ENCODE data around the gene MRPL43.

MRPL43 gene

DNA sequence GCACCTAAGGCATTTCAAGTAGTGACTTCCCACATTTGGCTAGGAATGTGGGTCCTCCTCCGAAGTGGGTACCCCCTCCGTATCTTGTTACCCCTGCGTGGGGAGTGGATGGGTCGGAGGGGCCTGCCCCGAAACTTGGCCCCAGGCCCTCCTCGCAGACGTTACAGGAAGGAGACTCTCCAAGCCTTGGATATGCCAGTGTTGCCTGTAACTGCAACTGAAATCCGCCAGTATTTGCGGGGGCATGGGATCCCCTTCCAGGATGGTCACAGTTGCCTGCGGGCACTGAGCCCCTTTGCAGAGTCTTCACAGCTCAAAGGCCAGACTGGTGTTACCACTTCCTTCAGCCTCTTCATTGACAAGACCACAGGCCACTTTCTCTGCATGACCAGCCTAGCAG is 869 bp upstream of the MRPL43 start:
- Histone ChIP-seq H3K9ac (ENCODE audit: low read length) (peak overlapping the region; percentile 90), H3K27ac (ENCODE audit: low read depth, low read length) (peak overlapping the region; percentile 60; the same call in 1 of the 2 replicates), H3K4me3 (ENCODE audit: low read depth, low read length) (peak overlapping the region; percentile 99), H3K9me3 (ENCODE audit: control insufficient read depth, insufficient read depth, low read depth, low read length) (no peaks in the 10 kb centered on the region), H3K36me3 (ENCODE audit: control insufficient read depth, insufficient read depth, low read length) (peaks cover 41% of the 10 kb centered on the region), H3K4me1 (ENCODE audit: control insufficient read depth, insufficient read depth, low read length) (no peaks in the 10 kb centered on the region; the same call in 1 of the 2 replicates), H3K27me3 (ENCODE audit: control insufficient read depth, insufficient read depth, low read length) (no peaks in the 10 kb centered on the region)

DNA sequence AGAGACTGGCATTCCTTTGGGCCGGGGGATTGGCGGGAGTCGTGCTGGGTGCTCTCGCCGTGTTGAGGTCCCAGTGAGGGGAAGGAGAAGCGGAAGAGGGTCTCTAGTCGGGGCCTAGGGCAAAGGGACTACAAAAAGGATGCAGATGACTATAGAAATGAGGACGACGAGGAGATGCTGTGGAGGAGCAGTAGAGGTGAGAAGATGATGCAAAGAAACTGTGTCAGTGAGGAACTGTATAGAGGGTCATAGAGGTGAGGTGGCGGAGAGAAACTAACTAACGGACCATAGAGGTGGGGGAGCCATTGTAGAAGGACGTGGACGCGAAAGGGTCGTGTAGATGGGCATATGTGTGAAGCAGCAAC is 370 bp upstream of the MRPL43 start:
- Histone ChIP-seq H3K36me3 (ENCODE audit: control insufficient read depth, insufficient read depth, low read length) (peaks cover 42% of the 10 kb centered on the region), H3K9me3 (ENCODE audit: control insufficient read depth, insufficient read depth, low read depth, low read length) (no peaks in the 10 kb centered on the region), H3K4me3 (ENCODE audit: low read depth, low read length) (peak overlapping the region; percentile 99), H3K27me3 (ENCODE audit: control insufficient read depth, insufficient read depth, low read length) (no peaks in the 10 kb centered on the region), H3K4me1 (ENCODE audit: control insufficient read depth, insufficient read depth, low read length) (no peaks in the 10 kb centered on the region; the same call in 1 of the 2 replicates), H3K9ac (ENCODE audit: low read length) (peak overlapping the region; percentile 90), H3K27ac (ENCODE audit: low read depth, low read length) (peak overlapping the region; percentile 60)

DNA sequence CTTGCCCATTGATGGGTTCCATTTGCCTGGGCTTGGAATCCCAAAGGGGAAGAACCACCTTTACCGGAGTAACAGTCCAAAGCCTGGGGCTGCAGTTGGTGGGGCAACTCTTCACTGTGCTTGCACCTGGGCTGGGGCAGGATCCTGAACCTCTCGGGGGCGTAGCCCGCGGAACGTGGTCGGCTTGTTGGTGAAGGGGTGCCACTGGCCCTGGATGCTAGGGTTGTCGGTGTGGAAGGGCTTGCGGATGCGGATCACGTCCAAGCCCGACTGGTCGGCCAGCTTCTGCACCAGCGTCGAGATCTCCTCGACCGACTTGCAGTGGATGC is 710 bp downstream of the MRPL43 start:
- H3K27ac ChIP-seq (ENCODE audit: low read depth, low read length), result no peak overlapping the region
- H3K36me3 ChIP-seq (ENCODE audit: control insufficient read depth, insufficient read depth, low read length), result peaks cover 41% of the 10 kb centered on the region
- H3K9me3 ChIP-seq (ENCODE audit: control insufficient read depth, insufficient read depth, low read depth, low read length), result no peaks in the 10 kb centered on the region
- H3K27me3 ChIP-seq (ENCODE audit: control insufficient read depth, insufficient read depth, low read length), result no peaks in the 10 kb centered on the region
- peak overlapping the region; percentile 90 for H3K9ac ChIP-seq (ENCODE audit: low read length)
- H3K4me1 ChIP-seq (ENCODE audit: control insufficient read depth, insufficient read depth, low read length), result no peaks in the 10 kb centered on the region; the same call in 1 of the 2 replicates
- H3K4me3 ChIP-seq (ENCODE audit: low read depth, low read length), result peak overlapping the region; percentile 99

DNA sequence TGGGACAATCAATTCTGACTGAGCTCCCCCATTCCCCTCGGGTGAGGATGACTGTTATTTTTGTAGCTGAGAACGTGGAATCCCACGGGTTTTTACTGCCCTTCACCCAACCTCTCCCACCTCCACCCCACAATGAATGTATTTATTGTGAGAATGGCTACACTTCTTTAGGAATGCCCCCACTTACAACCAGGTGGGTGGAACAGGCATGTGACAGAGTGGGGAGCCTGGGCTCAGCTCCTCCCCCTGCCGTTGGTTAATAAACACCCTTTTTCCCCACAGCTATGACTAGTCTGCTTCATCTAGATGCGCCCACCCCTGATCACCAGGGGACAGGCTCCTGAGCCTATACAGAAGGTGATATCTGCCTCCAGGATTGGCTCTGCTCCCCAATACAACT is 2.0 kb downstream of the MRPL43 start:
- H3K27me3 ChIP-seq (ENCODE audit: control insufficient read depth, insufficient read depth, low read length), result no peaks in the 10 kb centered on the region
- H3K4me1 ChIP-seq (ENCODE audit: control insufficient read depth, insufficient read depth, low read length), result no peaks in the 10 kb centered on the region; the same call in 1 of the 2 replicates
- no peak overlapping the region for H3K27ac ChIP-seq (ENCODE audit: low read depth, low read length)
- H3K36me3 ChIP-seq (ENCODE audit: control insufficient read depth, insufficient read depth, low read length), result peaks cover 41% of the 10 kb centered on the region
- no peak overlapping the region for H3K4me3 ChIP-seq (ENCODE audit: low read depth, low read length)
- H3K9ac ChIP-seq (ENCODE audit: low read length), result no peak overlapping the region
- no peaks in the 10 kb centered on the region for H3K9me3 ChIP-seq (ENCODE audit: control insufficient read depth, insufficient read depth, low read depth, low read length)

DNA sequence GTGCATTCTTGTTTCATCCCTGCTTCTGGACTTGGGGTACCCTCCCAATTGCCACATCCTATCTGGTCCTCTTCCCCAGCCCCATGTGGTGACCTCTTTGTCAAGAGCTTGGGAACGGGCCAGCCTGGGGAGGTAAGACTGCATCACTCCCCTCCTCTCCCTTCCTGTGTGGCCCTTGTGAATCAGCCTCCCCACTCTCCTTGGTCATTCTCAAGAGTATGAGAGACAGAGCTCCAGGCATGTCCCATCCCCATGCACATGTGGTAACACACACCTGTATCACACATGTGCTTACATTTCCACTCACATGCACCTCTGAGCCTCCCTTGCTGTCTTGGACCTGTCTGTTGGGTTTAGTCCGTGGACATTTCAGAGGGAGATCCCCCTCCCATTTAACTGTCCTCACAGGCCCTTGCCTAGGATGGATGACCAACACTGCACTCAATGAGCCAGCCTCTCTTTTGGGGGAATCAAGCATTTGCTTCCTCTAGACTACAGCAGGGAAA is 2.6 kb downstream of the MRPL43 start:
- H3K9ac ChIP-seq (ENCODE audit: low read length), result no peak overlapping the region
- no peaks in the 10 kb centered on the region; the same call in 1 of the 2 replicates for H3K4me1 ChIP-seq (ENCODE audit: control insufficient read depth, insufficient read depth, low read length)
- H3K27ac ChIP-seq (ENCODE audit: low read depth, low read length), result no peak overlapping the region
- H3K4me3 ChIP-seq (ENCODE audit: low read depth, low read length), result no peak overlapping the region
- H3K36me3 ChIP-seq (ENCODE audit: control insufficient read depth, insufficient read depth, low read length), result peaks cover 42% of the 10 kb centered on the region
- no peaks in the 10 kb centered on the region for H3K27me3 ChIP-seq (ENCODE audit: control insufficient read depth, insufficient read depth, low read length)
- no peaks in the 10 kb centered on the region for H3K9me3 ChIP-seq (ENCODE audit: control insufficient read depth, insufficient read depth, low read depth, low read length)

DNA sequence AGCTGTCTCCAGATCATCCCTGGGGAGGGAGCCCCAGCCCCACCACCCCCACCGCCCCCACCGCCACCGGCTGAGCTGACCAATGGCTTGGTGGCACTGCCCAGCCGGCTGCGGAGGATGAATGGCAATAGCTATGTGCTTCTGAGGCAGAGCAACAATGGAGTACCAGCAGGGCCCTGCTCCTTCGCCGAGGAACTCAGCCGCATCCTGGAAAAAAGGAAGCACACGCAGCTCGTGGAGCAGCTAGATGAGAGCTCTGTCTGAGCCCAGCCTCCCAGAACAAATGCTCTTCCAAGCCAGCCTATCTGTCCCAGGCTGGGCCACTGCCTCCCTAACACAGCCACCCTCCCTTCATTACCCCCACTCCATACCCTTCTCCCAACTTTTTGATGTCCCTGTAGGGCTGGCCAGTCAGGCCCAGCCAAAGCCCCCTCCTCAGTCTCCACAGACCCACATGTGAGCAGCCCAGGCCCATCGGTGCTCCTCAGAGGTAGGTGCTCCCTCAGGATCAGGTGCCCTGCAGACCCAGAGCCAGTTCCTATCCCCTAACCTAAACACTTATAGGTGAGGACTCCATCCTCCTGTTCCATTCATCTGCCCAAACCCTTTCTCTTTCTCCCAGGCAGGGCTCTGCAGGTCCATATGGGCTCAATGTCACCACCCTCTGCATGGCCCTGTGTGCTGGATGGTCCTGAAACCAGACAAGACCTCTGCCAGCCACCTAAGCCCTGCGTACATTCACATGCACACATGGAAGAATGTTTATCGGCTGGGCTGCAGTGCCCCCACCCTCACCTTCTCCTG is 3.2 kb downstream of the MRPL43 start:
- Histone ChIP-seq H3K4me1 (ENCODE audit: control insufficient read depth, insufficient read depth, low read length) (no peaks in the 10 kb centered on the region; the same call in 1 of the 2 replicates), H3K4me3 (ENCODE audit: low read depth, low read length) (no peak overlapping the region), H3K27ac (ENCODE audit: low read depth, low read length) (no peak overlapping the region), H3K9me3 (ENCODE audit: control insufficient read depth, insufficient read depth, low read depth, low read length) (no peaks in the 10 kb centered on the region), H3K27me3 (ENCODE audit: control insufficient read depth, insufficient read depth, low read length) (no peaks in the 10 kb centered on the region), H3K9ac (ENCODE audit: low read length) (no peak overlapping the region), H3K36me3 (ENCODE audit: control insufficient read depth, insufficient read depth, low read length) (peaks cover 40% of the 10 kb centered on the region)

DNA sequence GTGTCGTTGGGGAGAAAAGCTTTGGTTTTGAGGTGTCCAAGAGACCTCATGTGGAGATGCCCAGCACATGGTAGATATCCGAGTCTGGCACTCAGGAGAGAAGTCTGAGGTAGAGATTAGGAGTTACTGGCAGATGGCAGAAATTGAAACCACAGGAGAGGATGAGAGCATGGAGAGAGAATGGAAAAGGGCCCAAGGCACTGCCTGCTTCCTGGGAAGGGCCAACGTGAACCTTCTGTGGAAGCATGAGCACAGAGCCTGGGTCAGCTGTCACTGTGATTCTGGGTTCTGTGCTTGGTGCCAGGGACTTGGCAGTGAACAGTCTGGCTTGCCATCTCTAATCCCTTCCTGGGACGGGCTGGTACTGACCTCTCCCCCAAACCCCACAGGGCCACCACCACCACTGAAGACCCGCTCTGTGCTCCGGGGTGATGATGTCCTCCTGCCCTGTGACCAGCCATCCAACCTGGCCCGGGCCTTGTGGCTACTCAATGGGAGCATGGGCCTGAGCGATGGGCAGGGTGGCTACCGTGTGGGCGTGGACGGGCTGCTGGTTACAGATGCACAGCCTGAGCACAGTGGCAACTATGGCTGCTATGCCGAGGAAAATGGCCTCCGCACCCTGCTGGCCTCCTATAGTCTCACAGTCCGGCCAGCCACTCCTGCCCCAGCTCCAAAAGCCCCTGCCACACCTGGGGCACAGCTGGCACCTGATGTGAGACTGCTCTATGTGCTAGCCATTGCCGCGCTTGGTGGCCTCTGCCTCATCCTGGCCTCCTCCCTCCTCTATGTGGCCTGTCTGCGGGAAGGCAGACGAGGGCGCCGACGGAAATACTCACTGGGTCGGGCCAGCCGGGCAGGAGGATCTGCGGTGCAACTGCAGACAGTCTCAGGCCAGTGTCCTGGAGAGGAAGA is 4.1 kb downstream of the MRPL43 start:
- H3K27me3 ChIP-seq (ENCODE audit: control insufficient read depth, insufficient read depth, low read length), result no peaks in the 10 kb centered on the region
- no peak overlapping the region for H3K4me3 ChIP-seq (ENCODE audit: low read depth, low read length)
- H3K9me3 ChIP-seq (ENCODE audit: control insufficient read depth, insufficient read depth, low read depth, low read length), result no peaks in the 10 kb centered on the region
- peaks cover 43% of the 10 kb centered on the region for H3K36me3 ChIP-seq (ENCODE audit: control insufficient read depth, insufficient read depth, low read length)
- no peaks in the 10 kb centered on the region; the same call in 1 of the 2 replicates for H3K4me1 ChIP-seq (ENCODE audit: control insufficient read depth, insufficient read depth, low read length)
- H3K27ac ChIP-seq (ENCODE audit: low read depth, low read length), result no peak overlapping the region
- H3K9ac ChIP-seq (ENCODE audit: low read length), result peak overlapping the region; percentile 6

GRCh38 chr10:100981178-100981772 is 6.0 kb downstream of the MRPL43 start:
- Histone ChIP-seq H3K9me3 (ENCODE audit: control insufficient read depth, insufficient read depth, low read depth, low read length) (no peaks in the 10 kb centered on the region), H3K27ac (ENCODE audit: low read depth, low read length) (no peak overlapping the region), H3K9ac (ENCODE audit: low read length) (no peak overlapping the region), H3K4me1 (ENCODE audit: control insufficient read depth, insufficient read depth, low read length) (no peaks in the 10 kb centered on the region), H3K27me3 (ENCODE audit: control insufficient read depth, insufficient read depth, low read length) (no peaks in the 10 kb centered on the region), H3K4me3 (ENCODE audit: low read depth, low read length) (no peak overlapping the region), H3K36me3 (ENCODE audit: control insufficient read depth, insufficient read depth, low read length) (peaks cover 45% of the 10 kb centered on the region)

DNA sequence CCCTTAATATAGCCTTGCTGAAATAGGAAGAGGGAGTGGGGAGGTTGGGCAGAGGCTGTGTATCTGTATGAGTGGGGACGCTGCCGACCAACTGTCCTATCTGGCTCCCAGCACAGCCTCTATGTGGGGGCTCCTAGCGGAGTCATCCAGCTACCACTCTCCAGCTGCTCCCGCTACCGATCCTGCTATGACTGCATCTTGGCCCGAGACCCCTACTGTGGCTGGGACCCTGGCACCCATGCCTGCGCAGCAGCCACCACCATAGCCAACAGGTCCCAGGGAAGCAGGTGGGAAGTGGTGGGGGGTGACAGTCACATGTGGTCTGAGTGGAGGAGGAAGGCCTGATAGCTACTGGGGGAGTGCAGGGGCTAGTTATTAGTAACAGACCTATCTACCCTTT is 6.6 kb downstream of the MRPL43 start:
- Histone ChIP-seq H3K27me3 (ENCODE audit: control insufficient read depth, insufficient read depth, low read length) (no peaks in the 10 kb centered on the region), H3K4me3 (ENCODE audit: low read depth, low read length) (no peak overlapping the region)

GRCh38 chr10:100980311-100980710 is 7.0 kb downstream of the MRPL43 start:
- Histone ChIP-seq H3K36me3 (ENCODE audit: control insufficient read depth, insufficient read depth, low read length) (peaks cover 45% of the 10 kb centered on the region), H3K27me3 (ENCODE audit: control insufficient read depth, insufficient read depth, low read length) (no peaks in the 10 kb centered on the region), H3K27ac (ENCODE audit: low read depth, low read length) (no peak overlapping the region), H3K4me3 (ENCODE audit: low read depth, low read length) (no peak overlapping the region), H3K4me1 (ENCODE audit: control insufficient read depth, insufficient read depth, low read length) (no peaks in the 10 kb centered on the region), H3K9me3 (ENCODE audit: control insufficient read depth, insufficient read depth, low read depth, low read length) (no peaks in the 10 kb centered on the region), H3K9ac (ENCODE audit: low read length) (no peak overlapping the region)

More for the DNA sequence above, 6.6 kb downstream of the MRPL43 start:
- Histone ChIP-seq H3K27ac (ENCODE audit: low read depth, low read length) (no peak overlapping the region), H3K4me1 (ENCODE audit: control insufficient read depth, insufficient read depth, low read length) (no peaks in the 10 kb centered on the region), H3K9me3 (ENCODE audit: control insufficient read depth, insufficient read depth, low read depth, low read length) (no peaks in the 10 kb centered on the region), H3K9ac (ENCODE audit: low read length) (no peak overlapping the region), H3K36me3 (ENCODE audit: control insufficient read depth, insufficient read depth, low read length) (peaks cover 45% of the 10 kb centered on the region)

All from HUES6 (cell line).